GM10266 (cell line): Measurements from ENCODE around the gene SMYD3.

Source experiments
- DNase-seq: peaks from one replicate; pipeline ENCODE4 v3.0.0; 2012; ENCODE audit errors: extremely low spot score
- TF ChIP-seq, protein P1 (sequence below): IDR thresholded peaks from 2 replicates; pipeline ENCODE4 v1.5.1; 2012; ENCODE audit warnings: mild to moderate bottlenecking, low read depth; ENCODE audit not compliant: control insufficient read depth, insufficient read depth; ENCODE audit errors: missing control alignments

Gene SMYD3

DNA sequence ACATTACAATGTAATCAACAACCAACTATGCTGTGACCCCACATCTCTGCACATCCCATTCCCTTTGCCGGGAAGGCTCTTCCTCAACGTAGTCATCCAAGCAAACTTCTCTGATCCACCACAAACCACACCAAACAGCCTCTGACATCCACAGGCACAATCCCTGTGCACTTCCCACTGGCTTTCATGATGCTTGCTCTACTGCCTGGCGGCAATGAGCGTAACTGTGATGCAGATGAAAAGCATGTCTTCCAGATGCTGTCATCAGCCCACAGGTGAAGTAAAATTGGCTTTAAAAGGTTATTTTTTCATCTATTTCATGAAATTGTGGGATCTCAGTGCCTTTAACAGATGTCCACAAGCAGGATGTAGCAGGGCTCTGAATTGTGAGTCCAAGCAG is 635.2 kb downstream of the SMYD3 start:
- no peak for DNase-seq

DNA sequence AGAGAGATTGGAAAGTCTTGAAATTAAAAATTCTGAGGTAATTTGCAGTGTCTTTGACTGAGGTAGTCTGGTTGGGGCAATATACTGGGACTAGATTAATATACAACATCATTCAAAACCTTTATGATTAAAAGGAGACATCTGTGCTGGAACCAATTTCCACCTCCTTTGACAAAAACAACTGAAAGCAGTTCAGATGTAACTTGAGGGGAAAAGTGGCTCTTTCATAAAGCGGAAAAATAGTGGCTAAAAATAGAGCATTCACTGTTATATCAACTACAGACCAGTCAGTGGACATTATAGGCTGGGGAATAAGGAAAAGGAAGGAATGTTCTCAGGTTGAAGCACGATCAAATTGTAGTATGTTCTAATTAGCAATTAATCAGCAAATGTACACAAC is 635.9 kb downstream of the SMYD3 start:
- DNase-seq = no peak
- TF ChIP-seq, protein P1, sequence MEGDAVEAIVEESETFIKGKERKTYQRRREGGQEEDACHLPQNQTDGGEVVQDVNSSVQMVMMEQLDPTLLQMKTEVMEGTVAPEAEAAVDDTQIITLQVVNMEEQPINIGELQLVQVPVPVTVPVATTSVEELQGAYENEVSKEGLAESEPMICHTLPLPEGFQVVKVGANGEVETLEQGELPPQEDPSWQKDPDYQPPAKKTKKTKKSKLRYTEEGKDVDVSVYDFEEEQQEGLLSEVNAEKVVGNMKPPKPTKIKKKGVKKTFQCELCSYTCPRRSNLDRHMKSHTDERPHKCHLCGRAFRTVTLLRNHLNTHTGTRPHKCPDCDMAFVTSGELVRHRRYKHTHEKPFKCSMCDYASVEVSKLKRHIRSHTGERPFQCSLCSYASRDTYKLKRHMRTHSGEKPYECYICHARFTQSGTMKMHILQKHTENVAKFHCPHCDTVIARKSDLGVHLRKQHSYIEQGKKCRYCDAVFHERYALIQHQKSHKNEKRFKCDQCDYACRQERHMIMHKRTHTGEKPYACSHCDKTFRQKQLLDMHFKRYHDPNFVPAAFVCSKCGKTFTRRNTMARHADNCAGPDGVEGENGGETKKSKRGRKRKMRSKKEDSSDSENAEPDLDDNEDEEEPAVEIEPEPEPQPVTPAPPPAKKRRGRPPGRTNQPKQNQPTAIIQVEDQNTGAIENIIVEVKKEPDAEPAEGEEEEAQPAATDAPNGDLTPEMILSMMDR = no peak

More for the DNA sequence above, 635.2 kb downstream of the SMYD3 start:
- TF ChIP-seq, protein P1 = no peak

DNA sequence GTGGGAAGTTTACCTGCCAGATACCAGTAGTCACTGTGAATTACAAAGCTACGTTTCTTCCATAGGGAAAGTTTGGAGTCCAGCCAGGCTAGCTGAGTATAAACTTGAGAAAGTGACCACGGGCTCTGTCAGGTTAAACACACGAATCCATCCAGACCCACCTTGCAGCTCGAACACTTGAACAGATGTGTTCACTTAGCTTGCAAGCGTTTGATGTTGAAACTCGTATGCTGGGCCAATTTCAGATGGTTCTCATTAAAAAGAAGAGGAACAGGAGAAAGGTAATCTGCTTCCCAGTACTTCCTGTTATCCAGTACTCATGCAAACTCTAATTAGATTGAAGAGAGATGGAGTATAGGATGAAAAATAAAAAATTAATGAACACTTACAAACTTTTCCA is 636.4 kb downstream of the SMYD3 start:
- no peak for DNase-seq

DNA sequence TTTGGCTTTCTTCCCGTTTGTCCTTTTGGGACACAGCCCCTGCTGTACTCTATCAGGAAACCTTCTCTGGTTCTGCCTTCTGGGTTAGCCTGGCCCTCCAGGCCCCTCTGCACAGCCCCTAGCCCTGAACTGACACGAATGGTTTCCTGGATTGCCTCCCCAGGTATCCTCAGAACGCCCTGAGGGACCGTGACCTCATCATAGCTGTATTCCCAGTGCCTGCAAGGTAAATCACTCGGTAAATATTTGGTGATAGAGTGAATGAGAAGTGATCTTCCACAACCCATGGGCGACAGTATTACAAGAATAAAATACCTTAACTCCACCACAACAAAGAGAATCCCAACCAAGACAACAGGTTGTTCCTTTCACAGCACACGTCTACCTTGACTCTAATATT is 637.2 kb downstream of the SMYD3 start:
- TF ChIP-seq, protein P1 = no peak
- no peak for DNase-seq

More for the DNA sequence above, 636.4 kb downstream of the SMYD3 start:
- TF ChIP-seq, protein P1 = no peak

DNA sequence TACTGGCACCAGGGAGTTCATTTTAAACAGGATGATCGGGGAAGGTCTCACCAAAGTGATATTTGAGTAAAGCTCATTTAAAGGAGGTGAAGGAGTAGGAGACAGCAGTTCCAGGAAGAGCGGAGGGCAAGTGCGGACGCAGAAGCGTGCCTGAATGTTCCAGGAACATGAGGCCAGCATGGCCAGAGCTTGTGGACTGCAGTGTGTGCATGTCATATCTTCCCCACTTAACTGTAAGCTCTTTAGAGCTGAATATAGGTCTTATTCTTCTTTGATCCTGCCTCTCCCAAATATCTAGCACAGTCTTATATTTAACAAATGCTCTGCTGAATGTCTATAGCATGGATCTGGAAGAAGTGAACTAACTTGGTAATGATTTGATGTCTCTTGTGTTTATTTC is 639.3 kb downstream of the SMYD3 start:
- TF ChIP-seq, protein P1 = no peak
- DNase-seq = no peak

DNA sequence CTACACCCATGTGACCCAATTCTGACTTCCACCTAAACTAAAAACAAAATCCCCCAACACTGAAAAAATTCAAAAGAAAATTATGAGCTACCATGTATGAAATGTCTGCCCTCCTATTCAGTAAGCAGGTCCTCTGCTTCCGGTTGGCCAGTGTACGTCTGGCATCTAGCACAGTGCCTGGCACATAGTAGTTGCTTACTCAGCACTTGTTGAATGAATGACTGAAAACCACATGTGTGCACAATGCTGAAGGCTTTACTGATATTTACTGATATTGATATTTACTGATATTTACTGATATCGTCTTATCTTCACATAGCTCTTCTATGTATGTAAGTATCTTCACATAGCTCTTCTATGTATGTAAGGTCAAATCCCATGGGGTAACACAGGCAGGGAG is 642.2 kb downstream of the SMYD3 start:
- DNase-seq = no peak
- TF ChIP-seq, protein P1 = no peak

DNA sequence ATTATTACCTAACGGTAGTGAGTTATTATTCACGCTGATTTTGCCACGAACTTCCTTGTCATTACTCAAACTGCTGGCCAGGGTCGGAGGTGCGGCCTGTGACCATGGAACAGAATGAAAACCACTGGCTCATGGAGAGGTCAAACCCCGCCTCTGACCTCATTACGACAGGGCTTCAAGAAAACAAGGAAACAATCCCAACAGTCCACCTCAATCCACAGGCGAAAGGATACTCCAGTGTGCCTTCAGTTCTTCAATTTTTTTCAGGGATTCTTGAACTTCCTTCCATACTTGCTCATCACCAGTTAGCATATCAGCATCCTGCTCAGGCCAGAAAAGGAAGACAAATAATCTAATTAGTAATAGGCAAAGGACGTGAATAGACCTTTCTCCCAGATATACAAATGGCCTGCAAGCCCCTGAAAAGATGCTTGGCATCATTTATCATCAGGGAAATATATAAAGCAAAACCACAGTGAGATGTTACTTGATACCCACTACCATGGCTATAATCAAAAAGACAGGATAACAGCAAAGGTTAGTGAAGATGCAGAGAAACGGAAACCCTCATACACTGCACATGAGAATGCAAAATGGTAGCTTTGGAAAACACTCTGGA is 643.4 kb downstream of the SMYD3 start:
- TF ChIP-seq, protein P1 = no peak
- no peak for DNase-seq
